Fibroblast of peridontal ligament (primary cell): ENCODE results near the gene PRRG3.

Source experiments
- DNase-seq: peaks from one replicate; pipeline ENCODE4 v3.0.0-alpha.2; 2010; ENCODE audit errors: extremely low read depth

Gene PRRG3

DNA sequence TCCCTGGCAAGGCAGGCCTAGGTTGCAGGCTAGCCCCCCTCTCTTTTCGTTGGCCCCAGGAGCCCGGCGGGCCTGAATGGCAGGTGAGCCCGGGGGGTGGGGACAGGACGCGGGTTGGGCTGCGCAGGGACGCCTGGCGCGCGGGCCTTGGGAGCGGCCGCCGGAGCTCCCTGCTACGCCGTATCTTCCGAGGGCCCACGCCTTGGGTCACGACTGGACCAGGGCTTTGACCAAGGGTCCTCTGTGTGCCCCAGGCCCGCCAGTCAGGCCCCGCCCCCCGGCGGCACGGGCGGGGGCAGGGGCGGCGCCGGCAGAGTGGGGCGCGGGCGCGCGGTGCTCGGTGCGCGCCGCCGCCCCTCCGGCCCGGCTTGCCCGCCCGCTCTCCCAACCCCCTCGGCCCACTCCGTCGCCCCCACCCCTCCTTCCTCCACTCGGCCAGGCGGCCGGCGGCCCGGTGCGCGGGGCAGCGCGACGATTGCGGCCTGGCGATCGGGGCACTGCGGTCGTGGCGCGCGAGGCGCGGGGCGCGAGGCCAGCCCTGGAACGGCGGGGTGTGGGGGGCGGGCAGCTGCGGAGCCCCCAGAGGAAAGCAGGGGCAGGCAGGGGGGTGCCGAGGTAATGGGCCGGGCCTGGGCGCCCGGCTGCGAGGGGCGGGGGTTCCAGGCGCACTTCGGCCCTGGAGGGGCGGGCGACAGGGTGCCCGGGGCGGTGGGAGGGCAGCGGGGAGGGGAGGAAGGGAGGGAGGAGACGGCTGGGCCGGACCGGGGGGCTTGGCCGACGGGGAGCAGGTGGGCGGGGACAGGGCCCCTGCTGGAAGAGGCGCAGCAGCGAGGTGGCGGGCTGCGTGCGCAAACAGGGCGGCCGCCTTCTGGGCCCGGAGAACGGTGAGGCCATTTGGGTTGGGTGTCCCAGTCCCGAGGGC is at the start of gene PRRG3:
Gene PRRG3, plus strand, starts transcription at position 798 of the 922 bp plus-strand sequence. CDS start 3,357 bp downstream, outside the sequence.
- no peak for DNase-seq

DNA sequence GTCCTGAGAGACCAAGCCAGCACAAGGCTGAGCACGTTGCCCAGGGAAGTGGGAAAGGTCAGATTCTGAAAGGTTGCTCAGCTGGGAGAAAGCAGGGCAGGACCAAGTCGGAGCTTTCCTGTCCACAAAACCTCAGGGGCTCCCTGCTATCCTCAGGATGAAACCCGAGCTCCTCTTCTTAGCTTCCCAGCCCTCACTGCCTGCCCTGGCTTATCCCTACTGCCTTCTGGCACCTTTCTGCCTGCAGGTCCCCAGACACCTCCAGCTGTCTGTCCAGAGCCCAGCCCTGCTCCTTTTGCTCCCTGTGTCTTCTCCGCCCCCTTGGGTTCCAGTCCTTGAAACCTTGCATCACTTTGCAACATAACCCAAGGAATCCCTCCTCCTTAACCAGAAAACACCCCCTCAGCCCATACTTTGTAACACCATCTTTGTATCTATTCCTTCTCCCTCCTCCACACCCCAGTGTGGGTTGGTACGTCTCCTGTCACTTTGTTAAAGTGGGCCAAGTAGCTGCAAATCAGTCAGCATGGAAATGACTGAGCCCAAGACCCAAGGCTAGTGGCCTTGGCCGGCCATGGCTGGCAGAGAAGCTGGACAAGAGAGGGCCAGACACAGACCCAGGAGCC is 20.0 kb upstream of the PRRG3 start:
- no peak for DNase-seq

- DNase-seq = no peak
Measured at GRCh38 chrX:151676196-151676595, 19.1 kb upstream of the PRRG3 start.

- no peak for DNase-seq
Measured at GRCh38 chrX:151679798-151680402, 15.4 kb upstream of the PRRG3 start.

GRCh38 chrX:151680805-151681204 is 14.5 kb upstream of the PRRG3 start:
- peak; percentile 7 for DNase-seq

DNA sequence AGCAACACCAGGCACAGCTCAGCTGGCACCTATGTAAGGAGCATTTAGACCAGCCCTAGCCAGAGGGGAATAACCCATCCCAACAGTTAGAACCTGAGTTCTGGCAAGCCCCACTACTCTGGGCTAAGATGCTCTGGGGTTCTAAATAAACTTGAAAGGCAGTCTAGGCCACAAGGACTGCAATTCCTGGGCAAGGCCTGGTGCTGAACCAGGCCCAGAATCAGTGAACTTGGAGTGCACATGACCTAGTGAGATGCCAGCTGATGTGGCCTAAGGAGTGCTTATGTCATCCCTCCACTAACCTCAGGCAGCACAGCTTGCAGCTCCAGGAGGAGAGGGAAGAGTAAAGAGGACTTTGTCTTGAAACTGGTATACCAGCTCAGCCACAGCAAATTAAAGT is 7.6 kb upstream of the PRRG3 start:
- DNase-seq = no peak

- DNase-seq = no peak
Measured at GRCh38 chrX:151688695-151689094, 6.6 kb upstream of the PRRG3 start.

DNA sequence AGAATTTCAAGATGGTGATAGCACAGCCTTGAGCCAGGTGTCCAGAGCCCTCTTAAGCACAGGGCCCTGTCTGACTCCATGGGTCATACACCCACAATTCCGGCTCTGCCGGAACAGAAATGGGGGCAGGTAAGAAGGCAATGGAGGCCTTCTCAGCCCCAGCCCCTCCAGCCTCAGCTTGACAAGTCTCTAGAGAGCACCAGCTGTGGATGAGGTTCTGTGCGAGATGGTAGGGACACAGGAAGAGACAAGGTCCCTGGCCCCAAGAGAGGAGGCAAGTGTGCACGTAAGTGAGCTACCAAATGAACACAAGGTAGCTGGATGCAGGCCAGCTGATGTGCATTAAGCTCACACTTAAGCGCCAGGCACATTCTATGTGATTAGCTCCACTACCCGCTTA is 2.4 kb upstream of the PRRG3 start:
- DNase-seq = no peak

DNA sequence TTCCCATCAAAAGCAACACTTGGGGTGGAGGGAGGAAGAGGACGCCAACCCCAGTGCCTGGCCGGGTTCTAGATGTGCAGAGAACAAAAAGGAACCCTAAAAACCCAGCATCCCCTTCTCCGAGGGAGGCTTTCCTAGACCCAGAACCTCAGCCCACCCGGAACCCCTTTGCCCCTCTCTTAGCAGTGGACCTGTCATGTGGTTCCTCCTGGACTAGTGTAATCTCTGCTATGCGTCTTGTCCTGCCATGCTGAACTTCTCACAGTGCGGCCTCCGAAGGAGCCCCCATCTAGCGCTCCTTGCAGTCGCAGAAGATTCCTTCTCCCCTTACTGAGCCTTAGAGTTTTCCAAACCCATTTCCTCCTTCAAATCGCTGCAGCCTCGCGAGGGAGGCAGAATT is 1.1 kb upstream of the PRRG3 start:
- no peak for DNase-seq

DNA sequence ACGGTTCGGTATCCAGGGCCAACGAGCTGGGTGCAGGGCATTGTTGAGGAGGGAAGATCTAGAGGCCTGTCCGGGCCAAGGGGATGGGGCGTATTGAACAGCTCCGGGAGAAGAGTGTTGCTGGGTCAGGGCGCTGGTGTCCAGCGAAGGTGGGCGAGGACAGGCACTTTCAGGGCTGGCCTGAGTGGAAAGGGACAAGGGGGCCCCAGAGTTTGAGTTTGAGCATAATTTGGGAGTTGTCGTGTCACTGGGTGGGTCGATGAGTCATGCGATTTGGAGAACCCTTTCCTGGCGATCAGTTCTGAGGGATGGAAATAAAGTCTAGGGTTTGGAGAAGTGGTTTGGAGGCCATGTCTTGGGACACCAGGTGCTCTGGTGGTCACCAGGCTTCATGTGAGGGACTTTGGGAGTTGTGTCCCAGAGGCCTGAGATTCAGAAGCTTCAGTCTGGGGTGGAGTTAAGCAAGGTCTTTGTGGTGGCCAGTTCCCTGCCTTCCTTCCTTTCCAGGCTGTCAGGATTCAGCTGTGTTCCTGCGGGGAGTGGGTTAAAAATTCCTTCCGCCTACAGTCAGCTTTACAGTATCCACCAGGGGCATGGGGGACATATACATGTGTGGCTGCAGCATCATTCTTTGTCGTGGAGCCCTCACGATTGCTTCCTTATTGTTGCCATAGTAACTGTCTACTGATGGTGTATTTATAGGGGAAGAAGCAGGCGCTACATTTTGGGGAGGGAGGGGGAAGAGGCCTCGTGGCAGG is 504 bp downstream of the PRRG3 start:
- DNase-seq = no peak

DNA sequence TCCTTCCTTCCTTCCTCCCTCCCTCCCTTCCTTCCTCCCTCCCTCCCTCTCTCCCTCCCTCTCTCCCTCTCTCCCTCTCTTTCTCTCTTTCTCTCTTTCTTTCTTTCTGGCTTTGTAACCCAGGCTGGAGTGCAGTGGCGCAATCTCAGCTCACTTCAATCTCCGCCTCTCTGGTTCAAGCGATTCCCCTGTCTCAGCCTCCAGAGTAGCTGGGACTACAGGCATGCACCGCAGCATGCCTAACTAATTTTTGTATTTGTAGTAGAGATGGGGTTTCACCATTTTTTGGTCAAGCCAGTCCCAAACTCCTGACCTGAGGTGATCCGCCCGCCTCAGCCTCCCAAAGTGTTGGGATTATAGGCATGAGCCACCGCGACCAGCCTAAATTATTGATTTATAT is 1.8 kb downstream of the PRRG3 start:
- DNase-seq = peak; percentile 53

DNA sequence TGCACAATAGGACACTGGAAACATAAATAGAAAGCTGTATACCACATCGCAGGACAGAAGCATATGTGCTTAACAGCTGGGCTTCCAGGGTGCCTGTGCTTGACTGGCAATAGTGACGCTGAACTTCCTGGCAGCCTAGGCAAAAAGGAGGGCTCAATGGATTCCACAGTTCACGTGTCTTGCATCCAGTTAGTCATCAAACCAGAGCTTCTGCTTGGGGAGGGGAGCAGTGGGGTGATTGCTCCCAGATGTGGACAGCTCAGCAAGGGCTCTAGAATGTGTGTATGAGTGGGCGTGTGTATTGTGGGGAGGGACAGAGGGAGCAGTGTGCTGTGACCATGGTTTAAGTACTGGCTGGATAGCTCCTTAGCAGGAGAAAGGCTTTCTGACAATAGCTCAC is 2.3 kb downstream of the PRRG3 start:
- peak; percentile 92 for DNase-seq

GRCh38 chrX:151698485-151698884 is 3.2 kb downstream of the PRRG3 start:
- DNase-seq = no peak

- no peak for DNase-seq
Measured at GRCh38 chrX:151699746-151700145, 4.5 kb downstream of the PRRG3 start.

DNA sequence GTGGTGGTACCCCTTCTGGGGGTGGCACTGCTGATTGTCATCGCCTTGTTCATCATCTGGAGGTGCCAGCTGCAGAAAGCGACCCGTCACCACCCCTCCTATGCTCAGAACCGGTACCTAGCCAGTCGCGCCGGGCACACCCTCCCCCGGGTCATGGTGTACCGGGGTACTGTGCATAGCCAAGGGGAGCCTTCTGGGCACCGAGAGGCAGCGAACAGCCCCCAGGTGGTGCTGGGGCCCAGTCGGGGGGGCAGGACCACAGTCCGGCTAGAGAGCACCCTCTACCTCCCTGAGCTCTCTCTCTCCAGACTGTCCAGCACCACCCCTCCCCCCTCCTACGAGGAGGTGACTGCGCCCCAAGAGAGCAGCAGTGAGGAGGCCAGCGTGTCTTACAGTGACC is 5.3 kb downstream of the PRRG3 start:
- DNase-seq = no peak

GRCh38 chrX:151701071-151701470 is 5.8 kb downstream of the PRRG3 start:
- DNase-seq = no peak

GRCh38 chrX:151701531-151701930 is 6.3 kb downstream of the PRRG3 start:
- no peak for DNase-seq

DNA sequence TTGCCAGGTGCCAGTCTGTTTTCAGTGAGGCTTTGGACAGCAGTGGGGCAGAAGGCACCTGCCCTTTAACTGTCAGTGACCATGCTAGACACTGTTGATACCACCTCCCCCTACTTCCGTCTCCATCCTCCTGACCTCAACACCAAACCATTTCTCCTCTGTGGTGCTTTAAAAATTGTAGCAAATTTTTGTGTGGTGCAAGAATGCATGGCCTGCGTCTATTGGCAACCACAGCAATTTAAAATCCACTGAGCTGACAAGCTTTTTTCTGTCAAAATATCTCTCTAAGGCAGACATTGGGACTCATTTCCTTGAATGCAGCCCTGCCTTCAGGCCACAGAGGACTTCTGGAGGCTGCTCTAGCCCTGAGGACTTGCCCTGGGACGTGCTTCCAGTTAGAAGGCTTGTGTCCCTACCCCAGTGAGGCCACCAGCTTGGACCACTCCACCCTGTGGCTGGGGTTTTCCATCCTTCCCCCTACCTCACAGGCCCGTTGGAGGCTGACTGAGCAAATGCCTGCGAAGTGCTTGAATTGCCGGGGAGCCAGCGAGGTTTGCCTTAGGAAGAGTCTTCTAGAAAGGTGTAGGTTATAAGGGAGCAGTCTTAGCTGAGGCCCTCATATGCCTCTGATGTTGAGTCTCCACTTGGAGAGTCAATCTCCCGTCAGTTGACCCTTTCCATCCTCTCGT is 6.9 kb downstream of the PRRG3 start:
- DNase-seq = peak; percentile 37

DNA sequence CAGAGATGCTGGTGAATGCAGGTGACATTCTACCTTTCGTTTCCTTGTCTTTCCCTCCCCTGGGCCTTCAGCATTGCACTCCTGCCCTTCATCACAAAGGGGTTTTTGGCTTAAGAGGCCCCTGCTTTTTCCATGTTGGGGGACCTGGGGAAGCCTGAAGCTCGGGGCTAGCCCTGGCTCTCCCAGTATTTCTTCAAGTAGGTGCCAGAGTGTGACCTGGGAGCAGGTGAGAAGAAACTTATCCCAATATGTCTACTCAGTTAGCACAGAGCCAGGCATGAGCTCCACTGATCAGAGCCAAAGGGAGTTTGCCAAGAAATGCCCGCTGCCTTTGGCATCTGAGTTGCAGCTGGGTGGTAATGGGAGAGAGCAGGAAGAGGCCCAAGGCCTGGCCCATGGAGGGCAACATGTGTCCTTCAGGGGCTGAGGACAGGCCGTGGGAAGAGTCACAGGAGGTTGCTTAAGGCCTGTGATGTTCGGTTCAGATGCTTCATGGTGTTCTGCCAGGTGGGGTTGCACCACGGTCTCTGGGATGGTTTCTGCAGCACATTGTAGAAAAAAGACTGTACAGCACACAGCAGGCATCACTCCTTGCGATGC is 7.6 kb downstream of the PRRG3 start:
- DNase-seq = no peak

DNA sequence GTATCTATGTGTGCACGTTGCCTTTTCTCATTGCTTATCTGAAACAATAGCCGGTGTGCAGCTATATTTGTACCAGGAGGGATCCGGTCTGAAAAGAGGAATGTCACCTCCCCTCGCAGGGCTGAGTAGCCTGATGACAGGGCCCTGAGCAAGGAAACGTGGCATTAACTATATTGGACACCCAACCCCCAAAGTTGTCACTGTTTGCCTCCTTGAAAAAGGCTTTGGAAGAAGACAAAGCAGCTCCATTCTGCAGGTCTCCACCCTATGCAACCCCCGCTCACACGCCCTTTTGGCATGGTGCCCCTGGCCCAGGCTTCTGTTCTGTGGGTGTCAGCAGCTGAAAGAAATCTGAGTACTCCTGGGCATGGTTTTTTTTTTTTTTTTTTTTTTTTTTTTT is 8.2 kb downstream of the PRRG3 start:
- peak; percentile 16 for DNase-seq

- no peak for DNase-seq
Measured at GRCh38 chrX:151704041-151704663, 8.9 kb downstream of the PRRG3 start.
